HG02588 (cell line): ENCODE data around the gene CDK16.
"Not testable (repeated sequence)": the region's sequence is repeated elsewhere in the genome, so short reads cannot be mapped to it uniquely, and the experiment has no call there.

Experiments
- ATAC-seq: cut with Tn5 transposase; IDR thresholded peaks from one replicate; pipeline ENCODE4 v1.9.1; 2021; ENCODE audit warnings: mild to moderate bottlenecking, moderate library complexity; ENCODE audit not compliant: unreplicated experiment

CDK16 gene

GRCh38 chrX:47247206-47247998 is 28.9 kb downstream of the CDK16 start:
- no peak for ATAC-seq

GRCh38 chrX:47247999-47248320 is 29.5 kb downstream of the CDK16 start:
- no peak for ATAC-seq

- ATAC-seq = no peak
Observed at GRCh38 chrX:47248576-47248975, 30.1 kb downstream of the CDK16 start.

- no peak for ATAC-seq
Observed at GRCh38 chrX:47250017-47250347, 31.5 kb downstream of the CDK16 start.

- ATAC-seq = not testable (repeated sequence)
Observed at GRCh38 chrX:47257620-47258019, 39.1 kb downstream of the CDK16 start.

- ATAC-seq = no peak
Observed at GRCh38 chrX:47264483-47265173, 46.1 kb downstream of the CDK16 start.

- ATAC-seq = no peak
Observed at GRCh38 chrX:47266643-47267042, 48.2 kb downstream of the CDK16 start.

- no peak for ATAC-seq
Observed at GRCh38 chrX:47272013-47272408, 53.5 kb downstream of the CDK16 start.

GRCh38 chrX:47273011-47273730 is 54.7 kb downstream of the CDK16 start:
- ATAC-seq = no peak

GRCh38 chrX:47278691-47279090 is 60.2 kb downstream of the CDK16 start:
- no peak for ATAC-seq
